ENCODE measurements around the gene YWHAG.
"Not testable (repeated sequence)": the region's sequence is repeated elsewhere in the genome, so short reads cannot be mapped to it uniquely, and the experiment has no call there.

Gene YWHAG

GRCh38 chr7:76397409-76398183, 38.8 kb upstream of the YWHAG start:
- no peak for TF ChIP-seq CTCF (IDR thresholded peaks at IDR 0.05; ENCODE audit: extremely low read depth, missing control alignments)
- DNase-seq (ENCODE audit: low spot score) = peak; percentile 93

GRCh38 chr7:76396864-76397263, 38.1 kb upstream of the YWHAG start:
- no peak for DNase-seq (ENCODE audit: low spot score)

GRCh38 chr7:76395965-76396726, 37.4 kb upstream of the YWHAG start:
- DNase-seq (ENCODE audit: low spot score) = no peak

More at GRCh38 chr7:76396864-76397263, 38.1 kb upstream of the YWHAG start:
- TF ChIP-seq CTCF (IDR thresholded peaks at IDR 0.05; ENCODE audit: extremely low read depth, missing control alignments) = no peak

GRCh38 chr7:76395605-76395964, 36.8 kb upstream of the YWHAG start:
- DNase-seq (ENCODE audit: low spot score) = not testable (repeated sequence)

More at GRCh38 chr7:76395965-76396726, 37.4 kb upstream of the YWHAG start:
- TF ChIP-seq CTCF (IDR thresholded peaks at IDR 0.05; ENCODE audit: extremely low read depth, missing control alignments) = no peak

GRCh38 chr7:76394957-76395356, 36.2 kb upstream of the YWHAG start:
- no peak for TF ChIP-seq CTCF (IDR thresholded peaks at IDR 0.05; ENCODE audit: extremely low read depth, missing control alignments)
- no peak for DNase-seq (ENCODE audit: low spot score)

GRCh38 chr7:76393116-76394031, 34.6 kb upstream of the YWHAG start:
- peak; percentile 100 for DNase-seq (ENCODE audit: low spot score)
- TF ChIP-seq CTCF (IDR thresholded peaks at IDR 0.05; ENCODE audit: extremely low read depth, missing control alignments) = no peak

- TF ChIP-seq CTCF (IDR thresholded peaks at IDR 0.05; ENCODE audit: extremely low read depth, missing control alignments) = no peak
- DNase-seq (ENCODE audit: low spot score) = no peak
These were observed 33.8 kb upstream of the YWHAG start for GRCh38 chr7:76392531-76393115.
